Measurements from ENCODE around the gene DNAH3.

DNA sequence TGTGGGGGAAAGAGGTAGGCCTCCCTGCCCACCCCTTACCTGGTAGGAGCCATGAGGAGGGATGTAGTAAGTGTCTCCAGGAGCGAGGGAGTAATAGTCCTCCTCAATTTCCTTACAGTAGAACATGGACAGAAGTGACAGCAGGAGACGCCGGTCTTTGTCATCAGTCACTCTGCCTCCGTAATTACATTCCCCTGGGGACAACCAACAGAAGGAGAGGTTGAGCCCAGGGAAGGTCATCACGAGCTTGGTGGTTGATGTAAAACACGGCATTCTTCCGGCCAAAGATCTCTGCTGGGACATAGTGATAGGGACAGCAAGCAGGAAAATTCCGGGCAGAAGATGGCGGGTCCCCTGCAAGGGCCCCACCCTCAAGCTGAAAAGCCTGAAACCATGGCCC is 202.2 kb downstream of the DNAH3 start:
- TF ChIP-seq, protein P1, sequence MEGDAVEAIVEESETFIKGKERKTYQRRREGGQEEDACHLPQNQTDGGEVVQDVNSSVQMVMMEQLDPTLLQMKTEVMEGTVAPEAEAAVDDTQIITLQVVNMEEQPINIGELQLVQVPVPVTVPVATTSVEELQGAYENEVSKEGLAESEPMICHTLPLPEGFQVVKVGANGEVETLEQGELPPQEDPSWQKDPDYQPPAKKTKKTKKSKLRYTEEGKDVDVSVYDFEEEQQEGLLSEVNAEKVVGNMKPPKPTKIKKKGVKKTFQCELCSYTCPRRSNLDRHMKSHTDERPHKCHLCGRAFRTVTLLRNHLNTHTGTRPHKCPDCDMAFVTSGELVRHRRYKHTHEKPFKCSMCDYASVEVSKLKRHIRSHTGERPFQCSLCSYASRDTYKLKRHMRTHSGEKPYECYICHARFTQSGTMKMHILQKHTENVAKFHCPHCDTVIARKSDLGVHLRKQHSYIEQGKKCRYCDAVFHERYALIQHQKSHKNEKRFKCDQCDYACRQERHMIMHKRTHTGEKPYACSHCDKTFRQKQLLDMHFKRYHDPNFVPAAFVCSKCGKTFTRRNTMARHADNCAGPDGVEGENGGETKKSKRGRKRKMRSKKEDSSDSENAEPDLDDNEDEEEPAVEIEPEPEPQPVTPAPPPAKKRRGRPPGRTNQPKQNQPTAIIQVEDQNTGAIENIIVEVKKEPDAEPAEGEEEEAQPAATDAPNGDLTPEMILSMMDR (IDR thresholded peaks at IDR 0.05; ENCODE audit: low read length): no peak
- TF ChIP-seq EZH2 (IDR thresholded peaks at IDR 0.05; ENCODE audit: borderline replicate concordance, low read length): no peak

All from OCI-LY1 (cell line).